ENCODE results near the gene SLC29A2. TPM values are rescaled to one million over a fixed set of nuclear protein-coding genes. Genes with fewer than 3 reads are reported as not detected.
"Not testable (repeated sequence)": the region's sequence is repeated elsewhere in the genome, so short reads cannot be mapped to it uniquely, and the experiment has no call there.

Gene SLC29A2
- total RNA-seq, 1 experiment from 2014 or later: 0.63 TPM

- in situ Hi-C loops (cut with HindIII; ENCODE audit: low pct_unique_long_range_greater_than_20kb, low sequenced_read_pairs): no loop called here
- DNase-seq (ENCODE audit: low read depth, low spot score): no peak
Measured at GRCh38 chr11:66362481-66363147, 8.9 kb downstream of the SLC29A2 start.

- DNase-seq (ENCODE audit: low read depth, low spot score): peak; percentile 88
- in situ Hi-C loops (cut with HindIII; ENCODE audit: low pct_unique_long_range_greater_than_20kb, low sequenced_read_pairs): no loop called here
Measured at GRCh38 chr11:66361502-66361941, 10.0 kb downstream of the SLC29A2 start.

GRCh38 chr11:66360406-66361073, 11.0 kb downstream of the SLC29A2 start:
- in situ Hi-C loops (cut with HindIII; ENCODE audit: low pct_unique_long_range_greater_than_20kb, low sequenced_read_pairs): no loop called here
- DNase-seq (ENCODE audit: low read depth, low spot score): no peak

GRCh38 chr11:66359662-66360087, 11.9 kb downstream of the SLC29A2 start:
- in situ Hi-C loops (cut with HindIII; ENCODE audit: low pct_unique_long_range_greater_than_20kb, low sequenced_read_pairs): no loop called here
- peak; percentile 32 for DNase-seq (ENCODE audit: low read depth, low spot score)

- in situ Hi-C loops (cut with HindIII; ENCODE audit: low pct_unique_long_range_greater_than_20kb, low sequenced_read_pairs); DNase-seq (ENCODE audit: low read depth, low spot score): not testable (repeated sequence)
Measured at GRCh38 chr11:66350560-66351235, 20.9 kb downstream of the SLC29A2 start.

- no peak for DNase-seq (ENCODE audit: low read depth, low spot score)
- in situ Hi-C loops (cut with HindIII; ENCODE audit: low pct_unique_long_range_greater_than_20kb, low sequenced_read_pairs): no loop called here
Measured at GRCh38 chr11:66349084-66349386, 22.5 kb downstream of the SLC29A2 start.

GRCh38 chr11:66347425-66348276, 23.9 kb downstream of the SLC29A2 start, which contains the start of gene B4GAT1:
Gene B4GAT1, minus strand, starts transcription at chr11:66347629. Its CDS starts 84 bp downstream, at chr11:66347545.
- in situ Hi-C loops (cut with HindIII; ENCODE audit: low pct_unique_long_range_greater_than_20kb, low sequenced_read_pairs): no loop called here
- peak; percentile 81 for DNase-seq (ENCODE audit: low read depth, low spot score)

GRCh38 chr11:66346476-66347424, 24.8 kb downstream of the SLC29A2 start:
- in situ Hi-C loops (cut with HindIII; ENCODE audit: low pct_unique_long_range_greater_than_20kb, low sequenced_read_pairs): no loop called here
- no peak for DNase-seq (ENCODE audit: low read depth, low spot score)

GRCh38 chr11:66345316-66345649, 26.3 kb downstream of the SLC29A2 start:
- DNase-seq (ENCODE audit: low read depth, low spot score): no peak
- in situ Hi-C loops (cut with HindIII; ENCODE audit: low pct_unique_long_range_greater_than_20kb, low sequenced_read_pairs): no loop called here

- in situ Hi-C loops (cut with HindIII; ENCODE audit: low pct_unique_long_range_greater_than_20kb, low sequenced_read_pairs): no loop called here
Measured at GRCh38 chr11:66344550-66345315, 26.8 kb downstream of the SLC29A2 start, which contains the start of gene BRMS1. Gene BRMS1, minus strand, starts transcription at chr11:66345104. Its CDS starts 2,870 bp downstream, at chr11:66342234.

GRCh38 chr11:66343176-66343575, 28.4 kb downstream of the SLC29A2 start:
- in situ Hi-C loops (cut with HindIII; ENCODE audit: low pct_unique_long_range_greater_than_20kb, low sequenced_read_pairs): no loop called here
- DNase-seq (ENCODE audit: low read depth, low spot score): no peak

More at GRCh38 chr11:66344550-66345315, 26.8 kb downstream of the SLC29A2 start, which contains the start of gene BRMS1:
- DNase-seq (ENCODE audit: low read depth, low spot score): peak; percentile 95

GRCh38 chr11:66341502-66342126, 29.9 kb downstream of the SLC29A2 start:
- DNase-seq (ENCODE audit: low read depth, low spot score): no peak
- in situ Hi-C loops (cut with HindIII; ENCODE audit: low pct_unique_long_range_greater_than_20kb, low sequenced_read_pairs): no loop called here

- in situ Hi-C loops (cut with HindIII; ENCODE audit: low pct_unique_long_range_greater_than_20kb, low sequenced_read_pairs): no loop called here
- no peak for DNase-seq (ENCODE audit: low read depth, low spot score)
Measured at GRCh38 chr11:66340596-66341501, 30.7 kb downstream of the SLC29A2 start.

GRCh38 chr11:66339686-66340483, 31.7 kb downstream of the SLC29A2 start:
- in situ Hi-C loops (cut with HindIII; ENCODE audit: low pct_unique_long_range_greater_than_20kb, low sequenced_read_pairs): no loop called here
- DNase-seq (ENCODE audit: low read depth, low spot score): no peak

Data from SK-MEL-5 (cell line).